Stimulated activated naive CD8-positive, alpha-beta T cell treated with anti-CD3 and anti-CD28 coated beads, Interleukin-15, amount 100 ng/mL, for 72 hours (primary cell): Measurements from ENCODE around the gene PPP6R1.
"Not testable (repeated sequence)": the region's sequence is repeated elsewhere in the genome, so short reads cannot be mapped to it uniquely, and the experiment has no call there.

Experiments used
- ATAC-seq: fragments of 150-1000 bp; cut with Tn5 transposase; 2 replicates; pipeline ENCODE4 v1.10.0; 2021; ENCODE audit warnings: mild to moderate bottlenecking, moderate library complexity
- DNase-seq, 2 donors: peaks; one replicate each; pipeline ENCODE4 v3.0.0; 2021 to 2022
- H3K27ac Mint-ChIP-seq, 2 donors: one replicate each; pipeline ENCODE4 v1.8.0; 2022; ENCODE audit warnings: mild to moderate bottlenecking in 2 of 2, mixed read lengths in 2 of 2, moderate library complexity in 2 of 2
- H3K27me3 Mint-ChIP-seq: one replicate; pipeline ENCODE4 v1.8.0; 2022; ENCODE audit warnings: mixed read lengths
- H3K4me1 Mint-ChIP-seq: one replicate; pipeline ENCODE4 v1.8.0; 2022; ENCODE audit warnings: mild to moderate bottlenecking, mixed read lengths
- H3K4me3 Mint-ChIP-seq, 2 donors: one replicate each; pipeline ENCODE4 v1.8.0; 2022; ENCODE audit warnings: mild to moderate bottlenecking in 2 of 2, mixed read lengths in 2 of 2, moderate library complexity in 1 of 2
- H3K9me3 Mint-ChIP-seq, 2 donors: one replicate each; pipeline ENCODE4 v1.8.0; 2022; ENCODE audit warnings: mixed read lengths in 2 of 2

Gene PPP6R1

DNA sequence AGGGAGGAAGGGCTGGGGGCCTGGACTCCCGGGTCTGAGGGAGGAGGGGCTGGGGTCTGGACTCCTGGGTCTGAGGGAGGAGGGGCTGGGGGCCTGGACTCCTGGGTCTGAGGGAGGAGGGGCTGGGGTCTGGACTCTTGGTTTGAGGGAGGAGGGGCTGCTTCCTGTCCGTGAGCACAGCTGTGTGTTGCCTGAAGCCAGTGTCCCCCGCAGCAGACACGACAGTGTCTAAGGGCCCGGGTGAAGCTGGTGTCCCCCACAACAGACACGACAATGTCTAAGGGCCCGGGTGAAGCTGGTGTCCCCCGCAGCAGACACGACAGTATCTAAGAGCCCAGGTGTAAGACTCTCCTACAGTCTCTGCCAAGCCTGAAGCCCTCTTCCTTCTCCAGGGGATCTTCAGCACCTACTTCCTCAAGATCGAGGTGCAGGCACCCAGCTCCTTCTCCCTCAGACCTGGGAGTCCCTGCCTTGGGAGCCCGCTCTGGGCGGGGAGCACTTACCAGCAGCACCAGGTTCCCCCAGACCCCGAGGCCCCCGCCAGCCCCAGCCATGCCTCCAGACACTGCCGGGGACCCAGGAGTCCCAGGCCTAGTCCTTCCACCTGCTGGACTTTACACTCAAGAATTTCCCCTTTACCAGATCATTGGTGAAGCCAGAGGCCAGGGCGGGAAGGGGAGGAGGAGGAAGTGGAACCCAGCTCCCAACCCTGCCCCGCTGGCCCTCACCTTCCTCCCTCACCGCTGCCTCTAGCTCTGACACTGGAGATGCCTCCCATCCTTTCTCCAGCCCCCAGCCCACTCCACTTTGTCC is 49.7 kb downstream of the PPP6R1 start, which contains the start of gene PTPRH:
Gene PTPRH, minus strand, starts transcription at position 622 of the 813 bp plus-strand sequence. Its CDS starts 68 bp downstream, at position 554.
- DNase-seq (no peak), ATAC-seq (no peak)
- Mint-ChIP-seq H3K27ac (no peak within 1 kb of the TSS), H3K9me3 (peaks cover 16 to 18% of the 10 kb centered on the region in 2 donors), H3K4me1 (peaks cover 8% of the 10 kb centered on the region), H3K27me3 (peaks cover 70% of the 10 kb centered on the region), H3K4me3 (no peak within 1 kb of the TSS)

- Mint-ChIP-seq H3K27ac (peak overlapping the region in 1 of 2 donors; percentile 48), H3K4me1 (peaks cover 8% of the 10 kb centered on the region), H3K4me3 (peak overlapping the region; percentile 20 to 31), H3K27me3 (peaks cover 61% of the 10 kb centered on the region), H3K9me3 (no peaks in the 10 kb centered on the region)
- ATAC-seq (peak; percentile 85), DNase-seq (peak; percentile 32 to 36)
Measured at GRCh38 chr19:55206664-55207500, 51.9 kb downstream of the PPP6R1 start.

- not testable (repeated sequence) for H3K4me1 Mint-ChIP-seq, H3K27ac Mint-ChIP-seq, H3K9me3 Mint-ChIP-seq, DNase-seq, ATAC-seq, H3K4me3 Mint-ChIP-seq
- peaks cover 41% of the 10 kb centered on the region for H3K27me3 Mint-ChIP-seq
Measured at GRCh38 chr19:55202199-55202598, 56.6 kb downstream of the PPP6R1 start.

- DNase-seq (no peak), ATAC-seq (no peak)
- Mint-ChIP-seq H3K27ac (no peak overlapping the region), H3K4me3 (no peak overlapping the region), H3K9me3 (no peaks in the 10 kb centered on the region), H3K27me3 (peaks cover 21% of the 10 kb centered on the region), H3K4me1 (no peaks in the 10 kb centered on the region)
Measured at GRCh38 chr19:55199620-55200204, 59.1 kb downstream of the PPP6R1 start.

DNA sequence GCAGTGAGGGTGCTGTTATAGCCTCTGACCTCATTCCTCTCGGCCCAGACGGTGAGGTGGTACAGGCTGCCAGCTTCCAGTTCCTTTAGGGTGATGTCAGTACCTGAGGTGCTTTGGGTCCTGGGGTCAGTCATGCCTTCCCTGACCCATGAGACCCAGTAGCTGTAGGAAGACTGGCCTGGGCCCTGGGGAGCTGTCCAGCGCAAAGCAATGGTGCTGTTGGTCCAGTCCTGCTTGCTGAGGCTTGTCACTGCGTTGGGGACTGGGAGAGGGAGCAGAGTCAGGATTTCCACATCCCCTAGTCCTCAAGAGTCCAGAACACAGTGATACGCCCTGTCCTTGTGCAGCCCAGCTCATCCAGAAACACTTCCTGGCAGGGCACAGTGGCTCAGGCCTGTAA is 60.2 kb downstream of the PPP6R1 start:
- Mint-ChIP-seq H3K4me3 (no peak overlapping the region), H3K27ac (no peak overlapping the region), H3K27me3 (peaks cover 13% of the 10 kb centered on the region), H3K4me1 (no peaks in the 10 kb centered on the region), H3K9me3 (no peaks in the 10 kb centered on the region)
- ATAC-seq = no peak
- no peak for DNase-seq

- H3K4me1 Mint-ChIP-seq = no peaks in the 10 kb centered on the region
- no peak overlapping the region for H3K27ac Mint-ChIP-seq
- H3K4me3 Mint-ChIP-seq = no peak overlapping the region
- no peak for DNase-seq
- no peaks in the 10 kb centered on the region for H3K9me3 Mint-ChIP-seq
- no peak for ATAC-seq
- H3K27me3 Mint-ChIP-seq = peaks cover 18% of the 10 kb centered on the region
Measured at GRCh38 chr19:55197528-55197927, 61.3 kb downstream of the PPP6R1 start.

DNA sequence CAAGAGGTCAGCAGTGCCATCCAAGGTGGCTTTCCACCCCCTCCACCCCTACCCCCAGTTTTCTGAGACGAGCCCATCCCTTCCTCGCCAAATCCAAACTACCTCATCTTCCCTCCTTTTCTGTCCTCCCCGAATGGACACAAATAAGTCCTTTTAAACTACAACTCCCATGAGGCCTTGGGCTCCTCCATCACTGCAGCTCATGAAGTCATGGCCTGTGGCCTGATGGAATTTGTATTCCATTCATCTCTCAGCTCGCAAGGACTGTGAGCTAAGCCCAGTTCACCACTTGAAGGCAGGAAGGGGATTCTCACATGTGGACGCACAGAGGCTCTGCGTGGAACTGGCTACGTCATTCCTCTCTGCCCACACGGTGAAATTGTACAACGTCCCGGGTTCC is 62.0 kb downstream of the PPP6R1 start:
- H3K9me3 Mint-ChIP-seq = no peaks in the 10 kb centered on the region
- no peak for DNase-seq
- H3K27me3 Mint-ChIP-seq = peaks cover 22% of the 10 kb centered on the region
- H3K27ac Mint-ChIP-seq = no peak overlapping the region
- H3K4me3 Mint-ChIP-seq = no peak overlapping the region
- no peaks in the 10 kb centered on the region for H3K4me1 Mint-ChIP-seq
- ATAC-seq = no peak

DNA sequence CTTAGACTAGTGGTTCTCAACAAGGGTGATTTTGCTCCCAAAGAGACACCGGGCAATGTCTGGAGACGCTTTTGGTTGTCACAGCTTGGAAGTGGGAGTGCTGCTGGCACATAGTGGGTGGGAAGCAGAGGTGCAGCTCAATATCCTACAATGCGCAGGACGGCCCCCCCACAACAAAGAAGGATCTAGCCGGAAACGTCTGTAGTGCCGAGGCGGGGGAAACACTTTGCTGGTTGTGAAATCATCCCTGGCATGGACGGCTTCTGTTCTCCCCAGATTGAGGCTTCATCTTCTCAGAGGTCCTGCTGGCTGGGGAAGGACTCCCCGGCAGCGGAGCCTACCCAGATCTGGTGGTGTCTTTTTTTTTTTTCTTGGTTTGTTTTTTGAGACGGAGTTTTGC is 65.3 kb downstream of the PPP6R1 start:
- Mint-ChIP-seq H3K4me1 (peaks cover 11% of the 10 kb centered on the region), H3K9me3 (no peaks in the 10 kb centered on the region), H3K27me3 (peaks cover 25% of the 10 kb centered on the region), H3K27ac (no peak overlapping the region), H3K4me3 (no peak overlapping the region)
- no peak for DNase-seq
- ATAC-seq = no peak

GRCh38 chr19:55189403-55189835 is 69.4 kb downstream of the PPP6R1 start:
- H3K27ac Mint-ChIP-seq = no peak overlapping the region
- DNase-seq (no peak), ATAC-seq (no peak)
- H3K4me3 Mint-ChIP-seq = no peak overlapping the region
- H3K9me3 Mint-ChIP-seq = no peaks in the 10 kb centered on the region
- peaks cover 13% of the 10 kb centered on the region for H3K4me1 Mint-ChIP-seq
- peaks cover 39% of the 10 kb centered on the region for H3K27me3 Mint-ChIP-seq

DNA sequence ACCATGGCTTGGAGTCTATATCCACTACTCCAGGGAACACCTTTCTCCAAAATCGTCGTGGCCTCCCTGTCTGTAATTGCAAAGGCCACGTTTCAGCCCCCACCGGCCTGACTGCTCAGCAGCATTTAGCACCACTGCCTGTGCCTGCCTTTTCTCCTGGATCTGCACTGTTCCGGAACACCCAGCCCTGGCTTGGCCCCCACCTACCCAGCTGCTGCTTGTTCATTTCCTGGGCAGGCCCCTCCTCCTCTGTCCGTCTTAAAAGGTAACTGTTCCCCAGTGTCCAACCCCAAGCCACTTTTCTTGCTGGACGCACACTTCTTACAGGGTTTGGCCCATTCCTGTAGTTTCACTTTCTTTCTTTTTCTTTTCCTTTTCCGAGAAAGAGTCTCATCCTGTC is 70.2 kb downstream of the PPP6R1 start:
- DNase-seq = no peak
- Mint-ChIP-seq H3K4me1 (peaks cover 13% of the 10 kb centered on the region), H3K27ac (no peak overlapping the region), H3K9me3 (no peaks in the 10 kb centered on the region), H3K27me3 (peaks cover 39% of the 10 kb centered on the region), H3K4me3 (peak overlapping the region in 1 of 2 donors; percentile 25)
- no peak for ATAC-seq

DNA sequence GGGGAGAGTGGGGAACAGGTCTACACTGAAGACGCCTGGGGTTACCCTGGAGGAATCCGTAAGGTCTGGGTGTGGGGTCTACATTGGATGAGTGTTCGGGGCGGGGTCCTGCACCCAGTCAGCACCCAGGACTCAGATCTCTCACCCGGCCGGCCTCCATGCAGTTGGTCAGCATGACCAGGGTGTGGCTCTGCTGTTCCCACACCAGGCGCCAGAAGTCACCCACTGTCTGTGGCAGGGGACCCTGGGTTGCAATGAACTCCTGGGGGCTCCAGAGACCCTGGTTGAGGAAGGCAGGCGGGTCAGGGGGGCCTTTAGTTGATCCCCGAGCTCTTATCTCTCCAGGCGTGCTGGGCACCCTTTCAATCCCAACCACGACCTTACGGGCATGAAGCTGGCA is 72.7 kb downstream of the PPP6R1 start:
- Mint-ChIP-seq H3K27ac (no peak overlapping the region), H3K27me3 (peaks cover 36% of the 10 kb centered on the region), H3K9me3 (no peaks in the 10 kb centered on the region), H3K4me1 (peaks cover 13% of the 10 kb centered on the region), H3K4me3 (no peak overlapping the region)
- ATAC-seq = no peak
- DNase-seq = no peak

- peaks cover 70% of the 10 kb centered on the region for H3K27me3 Mint-ChIP-seq
Measured at GRCh38 chr19:55181740-55182139, 77.1 kb downstream of the PPP6R1 start.

More at GRCh38 chr19:55181740-55182139, 77.1 kb downstream of the PPP6R1 start:
- no peak for DNase-seq
- Mint-ChIP-seq H3K27ac (no peak overlapping the region), H3K9me3 (no peaks in the 10 kb centered on the region), H3K4me1 (peaks cover 26% of the 10 kb centered on the region), H3K4me3 (no peak overlapping the region)
- ATAC-seq = no peak
